GM19043 (cell line): ENCODE data around the gene PTPRG.

Experiments
- ATAC-seq: cut with Tn5 transposase; IDR thresholded peaks from one replicate; pipeline ENCODE4 v1.9.1; 2021; ENCODE audit warnings: low read depth; ENCODE audit not compliant: unreplicated experiment

Gene PTPRG

DNA sequence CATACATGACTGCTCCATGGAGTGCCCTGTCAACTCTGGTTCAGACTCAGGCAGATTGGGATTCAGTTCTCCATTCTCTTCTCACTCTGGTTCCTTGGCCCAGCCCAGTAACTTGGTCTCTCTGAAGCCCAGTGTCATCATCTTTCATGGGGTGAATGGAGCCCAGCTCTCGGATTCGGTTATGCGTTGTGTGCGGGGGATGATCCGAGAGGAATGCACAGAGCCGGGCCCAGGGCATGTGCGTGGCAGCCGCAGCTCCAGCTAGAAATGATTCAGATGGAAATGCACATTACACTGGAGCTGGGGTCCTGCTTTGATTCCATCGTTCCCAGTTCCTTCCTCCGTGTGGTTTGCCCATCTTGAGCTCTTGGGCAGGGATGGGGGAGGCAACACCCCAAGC is 622.6 kb downstream of the PTPRG start:
- ATAC-seq, result no peak

DNA sequence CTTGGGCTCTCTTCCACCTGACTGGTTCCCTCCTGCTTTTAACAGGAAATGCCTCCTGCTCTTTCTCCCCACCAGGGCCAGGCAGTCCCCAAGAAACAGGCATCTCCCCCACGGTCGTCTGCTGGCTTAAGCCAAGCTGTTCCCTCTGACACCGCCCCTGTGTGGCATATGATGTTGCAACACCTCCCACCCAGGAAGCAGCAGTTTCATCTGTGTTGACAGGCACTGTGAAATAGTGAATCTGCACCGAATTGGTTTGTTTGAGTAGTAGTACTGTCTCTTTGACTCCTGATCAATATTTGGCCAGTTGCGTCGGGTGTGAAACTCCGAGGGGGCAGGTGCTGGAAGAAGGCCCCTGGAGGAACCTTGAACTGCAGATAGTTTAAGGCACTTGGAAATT is 623.2 kb downstream of the PTPRG start:
- ATAC-seq, result no peak

DNA sequence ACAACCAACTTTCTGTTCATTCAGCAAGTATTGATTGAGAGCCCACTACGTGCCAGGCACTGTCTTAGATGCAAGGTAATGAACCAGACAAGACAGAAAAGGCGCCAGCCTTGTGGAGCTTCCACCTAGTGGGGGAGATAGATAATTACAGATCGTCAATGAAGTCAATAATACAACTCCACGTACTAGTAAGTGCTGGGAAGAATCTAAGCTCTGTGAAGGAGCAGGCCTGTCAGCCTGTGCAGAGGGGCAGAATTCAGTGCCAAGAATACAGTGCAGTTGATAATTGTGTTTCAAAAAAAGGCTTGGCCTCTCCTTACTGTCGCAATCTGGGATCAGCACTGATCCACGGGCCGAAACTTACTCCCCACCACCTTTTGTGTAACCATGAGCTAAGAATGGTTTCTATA is 625.7 kb downstream of the PTPRG start:
- ATAC-seq, result no peak

DNA sequence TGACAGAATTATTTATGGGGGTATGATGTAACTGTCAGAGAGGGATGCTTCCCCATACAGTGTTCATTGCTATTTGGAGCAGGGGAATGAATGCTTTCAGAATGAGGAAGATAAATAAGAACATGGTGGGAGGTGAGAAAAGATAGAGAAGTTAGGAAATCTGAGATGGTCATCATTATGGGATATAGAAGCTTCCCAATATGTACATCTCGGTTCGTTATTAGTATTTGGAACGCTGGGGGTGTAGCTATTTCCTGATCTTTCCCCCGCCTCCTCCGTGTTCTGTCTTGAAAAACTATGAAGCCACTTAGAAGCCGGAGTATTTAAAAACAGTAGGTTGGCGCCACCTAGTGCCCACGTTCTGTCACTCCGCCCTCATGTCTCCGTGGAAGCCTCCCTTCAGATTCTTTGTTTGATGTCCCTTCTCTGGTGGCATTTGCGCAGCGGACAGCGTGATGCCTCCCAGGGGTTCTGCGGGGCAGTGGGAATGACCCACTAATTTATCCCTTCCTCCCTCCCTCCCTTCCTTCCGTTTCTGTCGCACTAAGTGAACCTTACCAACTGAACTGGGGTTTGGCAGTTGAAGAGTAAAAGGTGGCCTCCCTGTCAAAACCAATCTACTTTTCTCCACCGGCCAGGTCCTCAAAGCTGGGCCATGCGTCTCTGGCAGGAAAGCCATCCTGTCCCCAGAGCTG is 627.5 kb downstream of the PTPRG start:
- ATAC-seq, result peak; percentile 75

DNA sequence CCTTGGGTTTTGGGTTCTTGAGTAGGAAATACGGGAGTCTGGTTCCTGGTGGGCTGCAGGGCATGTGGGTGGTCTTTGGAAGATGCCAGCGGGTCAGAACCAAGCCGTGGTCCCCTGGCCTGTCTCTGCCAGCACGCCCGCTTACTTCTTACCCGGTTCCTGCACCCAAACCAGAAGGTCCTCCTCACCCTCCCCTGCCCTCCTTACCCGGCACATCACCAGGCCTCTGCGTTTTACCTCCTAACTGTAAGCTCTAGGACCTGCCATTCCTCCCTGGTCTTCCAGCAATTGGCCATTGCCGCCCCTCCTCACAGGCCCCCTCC is 628.0 kb downstream of the PTPRG start:
- ATAC-seq, result no peak

DNA sequence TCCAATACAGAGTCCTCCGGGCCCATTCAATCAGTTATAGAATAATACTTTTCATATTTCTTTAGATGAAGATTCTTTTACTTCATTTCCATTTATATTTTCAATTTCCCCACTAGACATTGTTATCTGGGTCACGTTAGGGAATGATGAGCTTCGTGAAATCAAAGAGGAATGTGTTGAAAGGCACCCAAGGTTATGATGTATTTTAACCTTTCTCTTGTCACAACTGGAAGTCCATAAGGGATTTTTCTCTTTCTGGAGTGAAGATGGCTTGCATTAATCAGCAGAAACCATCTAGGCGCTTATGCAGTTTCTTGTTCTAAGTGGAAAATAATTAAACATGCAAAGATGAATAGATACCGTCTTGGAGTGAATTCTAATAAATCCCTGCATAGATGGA is 631.5 kb downstream of the PTPRG start:
- no peak for ATAC-seq

DNA sequence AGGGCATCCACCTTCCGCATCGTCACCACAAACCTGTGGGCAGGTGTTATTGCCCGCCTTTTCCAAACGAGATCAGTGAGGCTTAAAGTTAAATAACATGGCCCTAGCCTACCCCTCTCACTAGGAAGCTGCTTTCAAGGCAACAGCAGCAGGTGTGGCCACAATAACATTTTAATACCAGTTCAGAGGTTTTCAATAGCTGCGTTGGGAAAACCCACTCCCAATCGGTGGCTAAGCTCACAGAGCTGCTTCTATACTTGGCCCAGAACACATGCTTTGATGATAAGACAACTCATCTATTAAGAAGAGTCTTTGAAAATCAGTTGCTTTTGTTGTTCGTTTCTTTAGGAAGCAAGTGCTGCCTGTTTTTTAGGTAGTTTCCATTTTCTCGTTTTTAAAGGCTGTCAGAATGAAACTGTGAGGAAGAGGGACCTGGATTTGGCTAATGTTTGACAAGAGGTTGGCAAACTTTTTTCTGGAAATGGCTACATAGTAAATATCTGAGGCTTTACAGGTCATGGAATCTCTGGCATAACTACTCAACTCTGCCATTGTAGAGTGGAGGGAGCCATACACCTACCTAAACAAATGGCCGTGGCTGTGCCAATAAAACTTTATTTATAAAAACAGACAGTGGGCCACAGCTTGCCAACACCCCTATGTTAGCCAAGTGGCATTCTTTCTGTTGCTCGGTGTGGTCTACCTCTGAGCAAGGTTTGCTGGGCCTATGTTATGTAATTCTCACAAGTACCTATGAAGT is 632.4 kb downstream of the PTPRG start:
- ATAC-seq, result no peak

DNA sequence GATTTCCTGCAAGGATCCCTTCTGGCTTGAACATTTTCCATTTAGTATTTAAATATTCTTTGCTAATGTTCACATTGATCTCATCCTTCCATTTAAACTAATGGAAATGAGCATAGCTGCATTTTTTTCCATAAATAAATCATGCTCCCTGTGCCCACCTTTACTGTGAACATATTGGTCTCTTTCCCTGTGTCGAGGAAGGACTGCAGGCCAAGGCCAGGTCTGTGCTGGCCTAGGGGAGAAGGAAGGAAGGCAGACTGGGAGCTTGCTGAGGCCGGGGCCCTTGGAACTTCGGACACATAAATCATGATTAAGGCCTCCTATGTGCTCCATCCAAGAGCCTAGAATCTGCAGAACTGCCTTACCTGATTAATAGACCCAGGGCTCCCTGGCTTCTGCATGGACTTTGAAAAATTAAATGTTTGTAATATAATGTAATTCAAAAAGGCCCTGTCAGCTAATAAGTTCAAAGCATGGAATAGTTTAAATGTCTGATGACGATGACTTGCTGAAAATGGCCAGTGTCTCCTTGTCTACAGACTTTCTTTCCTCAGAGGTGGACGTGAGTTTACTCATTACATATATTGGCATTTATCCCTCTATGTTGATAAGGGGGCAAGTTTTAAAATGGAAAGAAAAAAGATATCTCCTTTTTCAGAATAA is 636.1 kb downstream of the PTPRG start:
- ATAC-seq, result no peak

DNA sequence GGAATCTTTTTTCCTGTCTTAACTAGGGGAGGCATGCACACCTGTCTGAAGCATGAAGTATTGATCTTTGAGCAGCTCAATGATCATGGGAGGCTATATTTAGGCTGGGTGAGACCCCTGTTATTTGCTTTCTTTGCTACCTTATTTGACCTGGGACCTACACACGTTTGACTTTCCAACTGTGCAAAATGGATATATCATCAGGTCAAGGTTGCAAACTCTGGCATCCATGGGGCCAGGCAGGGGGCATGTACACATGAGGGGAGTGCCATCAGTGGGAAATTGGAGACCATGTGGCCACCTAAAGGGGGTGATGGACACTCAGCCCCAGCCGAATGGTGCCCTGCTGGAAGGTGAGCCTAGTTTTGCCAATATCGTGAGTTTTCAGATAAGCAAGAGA is 637.8 kb downstream of the PTPRG start:
- no peak for ATAC-seq

DNA sequence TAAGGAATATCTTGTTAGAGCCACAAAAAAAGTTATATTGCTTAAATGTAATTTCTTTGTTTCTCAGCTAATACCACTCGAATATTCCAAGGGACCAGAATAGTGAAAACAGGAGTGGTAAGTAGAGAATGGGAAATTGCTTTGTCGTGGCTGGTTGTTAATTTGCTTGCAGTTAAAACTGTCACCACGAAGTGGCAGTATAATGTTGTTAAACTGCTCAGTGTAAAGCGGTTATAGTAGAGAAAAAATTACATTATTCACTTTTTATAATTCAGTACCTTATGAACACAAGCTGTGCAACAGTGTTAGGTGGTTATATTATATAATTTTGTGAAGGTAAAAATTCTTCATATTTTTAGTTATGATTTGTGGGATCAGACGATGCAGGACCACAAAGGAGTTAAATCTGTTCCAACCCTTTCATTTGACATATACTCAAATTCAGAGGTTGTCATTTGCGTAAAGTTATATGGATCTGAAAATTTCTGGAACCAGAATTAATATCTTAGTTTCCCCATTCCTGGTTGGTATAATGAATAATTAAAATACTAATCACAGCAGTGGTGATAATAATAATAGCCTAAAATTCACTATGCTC is 640.2 kb downstream of the PTPRG start:
- no peak for ATAC-seq

DNA sequence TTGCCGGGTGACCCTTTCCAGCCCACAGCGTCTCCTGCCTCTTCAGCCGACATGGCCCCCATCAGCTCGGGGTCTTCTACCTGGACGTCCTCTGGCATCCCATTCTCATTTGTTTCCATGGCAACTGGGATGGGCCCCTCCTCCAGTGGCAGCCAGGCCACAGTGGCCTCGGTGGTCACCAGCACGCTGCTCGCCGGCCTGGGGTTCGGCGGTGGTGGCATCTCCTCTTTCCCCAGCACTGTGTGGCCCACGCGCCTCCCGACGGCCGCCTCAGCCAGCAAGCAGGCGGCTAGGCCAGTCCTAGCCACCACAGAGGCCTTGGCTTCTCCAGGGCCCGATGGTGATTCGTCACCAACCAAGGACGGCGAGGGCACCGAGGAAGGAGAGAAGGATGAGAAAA is 641.8 kb downstream of the PTPRG start:
- ATAC-seq, result no peak

DNA sequence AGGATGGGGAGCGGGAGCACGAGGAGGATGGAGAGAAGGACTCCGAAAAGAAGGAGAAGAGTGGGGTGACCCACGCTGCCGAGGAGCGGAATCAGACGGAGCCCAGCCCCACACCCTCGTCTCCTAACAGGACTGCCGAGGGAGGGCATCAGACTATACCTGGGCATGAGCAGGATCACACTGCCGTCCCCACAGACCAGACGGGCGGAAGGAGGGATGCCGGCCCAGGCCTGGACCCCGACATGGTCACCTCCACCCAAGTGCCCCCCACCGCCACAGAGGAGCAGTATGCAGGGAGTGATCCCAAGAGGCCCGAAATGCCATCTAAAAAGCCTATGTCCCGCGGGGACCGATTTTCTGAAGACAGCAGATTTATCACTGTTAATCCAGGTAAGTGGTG is 642.2 kb downstream of the PTPRG start:
- no peak for ATAC-seq

DNA sequence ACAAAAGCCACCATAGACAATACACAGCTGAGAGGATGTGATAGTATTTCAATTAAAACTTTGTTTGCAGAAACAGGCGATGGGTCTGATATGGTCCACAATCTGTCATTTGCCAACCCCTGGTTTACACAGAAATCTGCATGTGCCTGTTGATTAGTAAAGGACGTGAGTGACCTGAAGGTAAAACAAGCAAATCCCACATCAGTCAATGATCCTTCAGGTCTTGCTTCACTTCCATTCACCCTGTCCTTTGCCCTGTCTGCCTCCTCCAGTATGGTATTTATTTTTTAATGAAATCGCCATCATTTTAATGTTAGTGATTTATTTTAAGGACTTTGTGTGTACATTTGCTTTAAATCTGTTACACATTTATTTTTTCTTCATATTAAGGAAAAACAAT is 645.8 kb downstream of the PTPRG start:
- no peak for ATAC-seq

DNA sequence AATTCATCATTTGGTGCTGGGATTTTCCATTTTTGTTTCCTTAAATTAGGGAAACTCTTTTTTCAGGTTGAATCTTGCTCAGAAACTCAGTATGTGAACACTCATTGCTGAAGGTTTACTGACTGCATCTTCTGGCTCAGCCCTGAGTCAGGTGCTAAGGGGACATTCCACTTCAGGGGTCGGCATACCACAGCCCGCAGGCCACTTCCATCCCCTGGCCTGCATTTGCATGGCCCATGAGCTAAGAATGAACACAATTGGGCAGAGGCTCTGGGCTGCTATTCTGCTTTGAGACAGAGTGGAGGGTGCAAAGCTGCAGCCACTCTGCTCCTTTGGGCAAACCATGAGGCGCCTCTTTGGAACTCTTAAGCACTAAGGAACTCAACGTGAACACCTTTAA is 647.0 kb downstream of the PTPRG start:
- ATAC-seq, result no peak

DNA sequence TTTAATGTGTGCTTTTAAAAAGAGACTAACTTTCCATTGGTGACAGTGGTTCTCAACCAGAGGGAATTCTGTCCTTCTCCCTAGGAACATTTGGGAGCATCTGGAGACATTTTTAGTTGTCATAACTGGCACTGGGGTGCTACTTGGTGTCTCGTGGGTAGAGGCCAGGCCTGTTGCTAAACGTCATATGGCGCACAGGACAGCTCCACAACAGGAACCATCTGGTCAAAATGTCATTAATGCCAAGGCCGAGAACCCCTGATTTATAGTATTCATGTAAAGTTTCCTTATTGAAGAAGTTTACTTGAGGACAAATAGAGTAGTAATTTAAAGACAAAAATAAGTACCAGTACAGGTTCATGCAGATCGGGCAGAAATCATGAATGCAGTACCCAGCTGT is 647.7 kb downstream of the PTPRG start:
- ATAC-seq, result no peak

DNA sequence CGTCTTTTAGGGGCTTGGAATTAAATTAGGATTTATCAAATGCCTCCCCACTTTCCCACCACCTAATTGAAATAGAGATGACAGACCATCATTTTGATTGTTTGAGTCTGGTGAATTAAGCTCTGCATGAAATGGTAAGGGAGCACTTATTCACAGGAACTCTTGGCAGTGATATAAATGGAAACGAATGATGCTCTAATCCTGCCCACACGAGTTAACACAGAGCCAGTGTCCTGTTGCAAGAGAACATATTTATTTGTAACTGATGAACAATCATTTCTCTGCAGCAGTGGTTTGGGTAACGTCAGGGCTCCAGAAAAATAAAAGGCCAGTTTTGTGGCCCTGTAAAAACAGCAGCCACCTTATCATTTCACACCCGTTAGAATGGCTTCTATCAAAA is 648.6 kb downstream of the PTPRG start:
- no peak for ATAC-seq

DNA sequence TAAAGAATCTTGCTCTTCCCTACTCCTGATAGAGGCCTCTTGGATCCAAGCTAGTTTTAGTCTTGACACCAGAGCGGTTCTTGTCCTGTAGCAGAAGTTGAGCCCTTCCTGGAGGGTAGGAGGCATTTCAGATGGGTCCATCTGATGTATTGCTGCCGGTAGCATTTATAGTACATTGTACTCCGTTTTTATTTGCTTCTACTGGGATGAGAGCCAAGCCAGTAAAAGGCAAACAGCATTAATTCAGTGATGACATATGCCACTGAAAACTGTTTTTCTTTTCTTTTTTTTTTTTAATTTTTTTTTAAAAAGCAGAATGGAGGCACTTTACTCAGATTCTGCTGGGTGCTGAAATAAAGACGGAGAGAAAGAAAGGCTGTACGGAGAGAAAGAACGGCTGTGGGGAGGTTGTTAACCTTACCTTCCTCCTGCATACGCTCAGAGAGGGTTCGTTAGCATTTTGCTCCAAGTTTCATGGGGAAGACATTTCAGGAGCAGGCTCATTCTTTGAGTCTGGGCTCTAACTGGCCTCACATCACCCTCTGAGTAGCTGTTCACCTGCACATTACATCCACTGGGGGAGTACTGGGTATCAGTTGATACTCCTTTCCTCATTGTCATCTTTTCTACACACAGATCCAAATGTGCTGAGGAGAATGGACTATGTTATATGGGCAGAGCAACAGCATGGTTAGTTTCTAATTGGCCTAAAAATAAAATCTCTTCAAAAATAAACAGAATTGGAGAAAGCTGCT is 650.5 kb downstream of the PTPRG start:
- no peak for ATAC-seq

DNA sequence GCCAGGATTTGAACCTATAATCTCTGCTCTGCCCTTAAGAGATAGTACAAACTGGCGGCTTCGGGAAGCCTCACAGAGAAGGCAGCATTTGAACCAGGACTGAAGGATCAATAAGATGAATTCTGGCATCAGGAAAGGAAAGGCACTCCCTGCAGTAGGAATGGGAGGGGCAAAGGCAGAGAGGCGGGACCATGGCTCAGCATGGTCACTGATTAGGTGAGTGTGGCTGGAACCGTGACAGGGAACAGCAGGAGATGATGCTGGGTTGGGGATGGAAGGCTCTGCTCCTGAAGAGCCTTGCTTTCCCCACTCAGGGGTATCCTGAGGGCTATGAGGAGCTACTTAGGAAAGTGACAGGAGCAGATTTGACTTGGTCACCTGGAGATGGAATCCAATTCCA is 653.5 kb downstream of the PTPRG start:
- no peak for ATAC-seq

DNA sequence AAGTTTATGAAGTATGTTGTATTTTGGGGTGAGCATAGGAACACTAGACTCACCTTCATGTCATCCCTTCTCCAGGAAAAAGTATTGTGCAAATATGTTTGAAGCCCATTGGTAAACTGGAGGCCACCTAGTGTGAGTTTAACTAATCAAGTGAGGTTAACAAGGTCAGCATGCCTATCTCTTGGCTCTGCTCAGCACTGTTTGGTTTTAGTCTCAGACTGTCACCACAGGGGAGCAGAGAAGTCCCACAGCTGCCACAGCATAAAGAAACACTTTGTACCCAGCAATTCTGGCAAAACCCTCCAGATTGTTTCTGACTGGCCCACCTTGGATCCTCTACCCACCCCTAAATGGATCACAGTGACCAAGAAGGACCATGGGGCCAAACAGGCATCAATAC is 659.2 kb downstream of the PTPRG start:
- no peak for ATAC-seq

DNA sequence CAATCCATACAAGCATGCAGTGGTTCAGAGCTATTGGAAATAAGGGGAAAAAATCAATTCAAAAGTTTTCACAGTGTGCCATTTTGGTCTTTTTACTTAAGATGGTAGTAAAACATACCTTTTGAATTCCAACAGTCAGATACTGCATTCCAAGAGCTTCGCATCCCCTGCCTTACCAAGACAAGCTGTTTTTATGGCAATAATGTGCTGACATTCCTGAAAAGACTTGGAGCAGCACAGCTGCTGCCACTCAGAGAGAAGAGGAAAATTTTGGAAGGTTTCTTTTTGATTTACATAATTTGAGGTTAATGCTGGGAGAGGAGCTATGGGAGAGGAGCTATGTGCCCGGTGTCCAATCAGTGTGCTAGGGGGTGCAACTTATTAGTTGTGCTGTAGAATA is 663.7 kb downstream of the PTPRG start:
- ATAC-seq, result no peak
